HG02798 (cell line): ENCODE measurements around the gene AGPAT1.

Experiments
- ATAC-seq: cut with Tn5 transposase; IDR thresholded peaks from one replicate; pipeline ENCODE4 v1.9.1; 2021; ENCODE audit warnings: mild to moderate bottlenecking; ENCODE audit not compliant: unreplicated experiment, poor library complexity

The AGPAT1 gene

GRCh38 chr6:32127409-32127716, 48.5 kb downstream of the AGPAT1 start:
- no peak for ATAC-seq

DNA sequence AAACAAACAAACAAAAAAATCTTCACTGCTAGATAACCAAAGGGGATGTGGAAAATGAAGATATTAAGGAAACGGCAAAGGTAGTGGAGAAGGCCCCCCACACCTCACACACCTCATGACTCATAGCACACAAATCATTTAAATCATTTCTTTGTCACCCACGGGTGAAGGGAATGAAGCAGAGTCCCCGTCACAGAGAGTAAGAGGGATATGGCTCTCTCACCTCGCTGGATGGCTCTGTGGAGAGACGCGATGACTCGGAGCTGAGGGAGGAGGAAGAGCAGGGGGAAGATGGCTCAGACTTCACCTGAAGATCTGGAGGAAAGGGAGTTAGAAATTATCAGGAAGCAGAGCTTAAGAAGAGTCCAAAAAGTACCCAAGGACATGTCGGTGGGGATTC, 49.0 kb downstream of the AGPAT1 start:
- ATAC-seq: no peak

DNA sequence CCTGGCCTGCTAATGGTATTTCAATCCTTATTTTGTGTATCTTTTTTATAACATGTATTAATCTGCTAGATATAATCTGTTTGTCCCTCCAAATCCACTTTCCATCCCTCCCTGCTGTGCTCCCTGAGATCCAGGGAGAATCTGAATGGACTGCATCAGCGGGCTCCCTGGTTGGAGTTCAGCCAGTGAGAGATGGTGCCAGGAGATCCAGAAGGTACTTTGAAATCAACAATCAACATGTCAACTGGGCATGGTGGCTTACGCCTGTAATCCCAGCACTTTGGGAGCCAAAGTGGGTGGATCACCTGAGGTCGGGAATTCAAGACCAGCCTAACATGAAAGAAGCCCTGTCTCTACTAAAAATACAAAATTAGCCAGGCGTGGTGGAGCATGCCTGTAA, 52.2 kb downstream of the AGPAT1 start:
- no peak for ATAC-seq

GRCh38 chr6:32120573-32121059, 55.3 kb downstream of the AGPAT1 start:
- no peak for ATAC-seq

DNA sequence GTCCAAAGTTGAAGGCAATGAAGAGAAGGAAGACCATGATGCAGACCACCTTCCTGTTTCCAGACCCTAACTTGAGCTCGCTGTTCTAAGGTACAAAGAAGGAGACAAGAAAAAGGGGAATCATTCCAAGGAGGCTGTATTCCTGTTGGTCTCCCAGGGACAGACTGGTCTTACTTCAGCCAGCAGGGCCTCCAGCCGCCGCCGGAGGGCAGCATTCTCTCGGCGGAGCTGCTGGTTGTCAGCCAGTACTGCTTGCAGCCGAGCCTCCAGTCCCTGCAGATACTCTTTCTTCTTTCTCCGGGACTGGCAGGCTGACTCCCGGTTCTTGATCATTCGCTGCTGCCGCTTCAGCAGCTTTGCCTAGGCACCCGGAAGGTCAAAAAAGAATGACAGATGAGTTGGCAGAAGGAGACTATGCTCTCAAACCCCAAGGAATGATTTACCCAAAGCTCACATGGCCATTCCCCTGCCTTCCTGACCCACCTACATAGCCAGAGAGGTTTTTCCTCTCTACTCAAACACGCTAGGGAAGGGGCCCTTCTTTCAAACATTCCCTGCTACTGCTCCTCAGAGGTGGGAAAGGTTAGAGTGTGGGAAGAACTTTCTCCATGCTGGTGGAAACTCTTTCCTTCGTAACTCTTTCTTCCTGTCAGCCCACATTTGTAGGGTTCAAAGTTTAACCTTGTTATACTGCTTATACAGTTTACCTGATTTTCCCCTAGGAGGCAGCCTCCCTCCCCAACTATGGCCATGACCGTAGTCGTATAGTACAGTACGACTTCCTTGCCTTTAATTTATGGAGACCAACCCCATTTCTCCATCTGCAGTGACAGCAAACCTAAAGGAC, 56.9 kb downstream of the AGPAT1 start:
- ATAC-seq: peak; percentile 58
